Stimulated activated CD8-positive, alpha-beta memory T cell treated with anti-CD3 and anti-CD28 coated beads, Interleukin-7, amount 100 ng/mL, for 24 hours (primary cell): ENCODE data around the gene PPP1R37.

Source experiments
- DNase-seq: peaks from one replicate; pipeline ENCODE4 v3.0.0-alpha.2; 2020; ENCODE audit warnings: low read depth

The PPP1R37 gene, protein sequence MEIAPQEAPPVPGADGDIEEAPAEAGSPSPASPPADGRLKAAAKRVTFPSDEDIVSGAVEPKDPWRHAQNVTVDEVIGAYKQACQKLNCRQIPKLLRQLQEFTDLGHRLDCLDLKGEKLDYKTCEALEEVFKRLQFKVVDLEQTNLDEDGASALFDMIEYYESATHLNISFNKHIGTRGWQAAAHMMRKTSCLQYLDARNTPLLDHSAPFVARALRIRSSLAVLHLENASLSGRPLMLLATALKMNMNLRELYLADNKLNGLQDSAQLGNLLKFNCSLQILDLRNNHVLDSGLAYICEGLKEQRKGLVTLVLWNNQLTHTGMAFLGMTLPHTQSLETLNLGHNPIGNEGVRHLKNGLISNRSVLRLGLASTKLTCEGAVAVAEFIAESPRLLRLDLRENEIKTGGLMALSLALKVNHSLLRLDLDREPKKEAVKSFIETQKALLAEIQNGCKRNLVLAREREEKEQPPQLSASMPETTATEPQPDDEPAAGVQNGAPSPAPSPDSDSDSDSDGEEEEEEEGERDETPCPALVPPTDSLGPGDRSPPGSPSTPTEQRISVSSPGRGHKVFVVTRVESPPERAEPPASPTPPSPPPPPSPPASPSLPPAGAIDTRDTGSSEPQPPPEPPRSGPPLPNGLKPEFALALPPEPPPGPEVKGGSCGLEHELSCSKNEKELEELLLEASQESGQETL

GRCh38 chr19:45092747-45093678 lies at the start of gene PPP1R37:
Gene PPP1R37, plus strand, starts transcription at chr19:45093179. Its CDS starts 147 bp downstream, at chr19:45093326.
- DNase-seq = peak; percentile 79

DNA sequence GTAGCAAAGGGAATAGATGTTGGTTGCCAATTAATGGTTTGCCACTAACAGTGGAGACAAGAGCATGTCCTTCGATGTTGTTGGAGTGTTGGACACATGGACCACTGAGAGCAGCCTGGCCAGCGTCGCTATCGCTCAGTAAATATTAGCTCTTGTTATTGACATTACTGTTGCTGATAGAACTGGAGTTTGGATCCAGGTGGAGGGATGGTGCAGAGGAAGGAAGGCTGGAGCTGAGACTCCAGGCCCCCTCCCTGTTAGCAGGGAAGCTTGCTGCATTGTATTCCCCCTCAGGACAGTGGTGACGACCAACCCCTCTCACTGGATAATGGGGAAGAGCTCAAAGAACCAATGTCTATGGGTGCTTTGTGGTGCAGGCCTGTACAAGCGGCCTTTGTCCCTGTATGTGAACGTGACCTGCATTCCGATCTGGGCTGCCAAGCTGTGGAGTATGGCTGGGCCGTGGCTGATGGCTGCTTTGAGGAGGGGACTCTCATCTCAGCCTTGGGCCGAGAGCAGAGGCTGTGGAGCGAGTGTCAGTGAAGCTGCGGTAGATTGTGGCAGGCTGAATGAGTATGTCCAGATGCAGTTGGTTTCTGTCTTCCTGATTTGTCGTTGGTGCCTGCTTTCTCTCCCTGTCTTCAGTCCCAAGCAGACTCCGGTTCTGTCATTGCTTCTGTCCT lies 47.2 kb upstream of the PPP1R37 start:
- DNase-seq = no peak

DNA sequence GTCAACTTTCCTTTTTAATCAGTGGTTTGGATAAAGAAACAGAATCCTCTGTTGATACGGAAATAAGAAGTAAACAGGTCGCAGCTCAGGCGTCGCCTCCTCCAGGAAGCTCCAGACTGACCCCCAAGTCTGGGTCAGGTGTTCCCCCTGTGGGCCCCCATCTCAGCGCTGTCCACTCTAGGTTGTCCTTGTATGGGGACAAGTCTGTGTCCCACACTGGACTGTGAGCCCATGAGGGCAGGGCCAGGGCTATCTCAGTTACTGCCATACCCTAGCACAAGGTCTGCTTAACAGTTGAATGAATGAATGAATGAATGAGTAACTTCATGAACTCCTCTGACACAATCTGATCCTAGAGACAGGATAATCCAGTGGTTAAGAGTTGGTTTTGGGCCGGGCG lies 46.6 kb upstream of the PPP1R37 start:
- DNase-seq = no peak

GRCh38 chr19:45047188-45047797 lies 45.7 kb upstream of the PPP1R37 start:
- DNase-seq = no peak

- no peak for DNase-seq
These were observed 43.8 kb upstream of the PPP1R37 start for GRCh38 chr19:45049073-45049736.

- no peak for DNase-seq
These were observed 42.9 kb upstream of the PPP1R37 start for GRCh38 chr19:45050036-45050435.

DNA sequence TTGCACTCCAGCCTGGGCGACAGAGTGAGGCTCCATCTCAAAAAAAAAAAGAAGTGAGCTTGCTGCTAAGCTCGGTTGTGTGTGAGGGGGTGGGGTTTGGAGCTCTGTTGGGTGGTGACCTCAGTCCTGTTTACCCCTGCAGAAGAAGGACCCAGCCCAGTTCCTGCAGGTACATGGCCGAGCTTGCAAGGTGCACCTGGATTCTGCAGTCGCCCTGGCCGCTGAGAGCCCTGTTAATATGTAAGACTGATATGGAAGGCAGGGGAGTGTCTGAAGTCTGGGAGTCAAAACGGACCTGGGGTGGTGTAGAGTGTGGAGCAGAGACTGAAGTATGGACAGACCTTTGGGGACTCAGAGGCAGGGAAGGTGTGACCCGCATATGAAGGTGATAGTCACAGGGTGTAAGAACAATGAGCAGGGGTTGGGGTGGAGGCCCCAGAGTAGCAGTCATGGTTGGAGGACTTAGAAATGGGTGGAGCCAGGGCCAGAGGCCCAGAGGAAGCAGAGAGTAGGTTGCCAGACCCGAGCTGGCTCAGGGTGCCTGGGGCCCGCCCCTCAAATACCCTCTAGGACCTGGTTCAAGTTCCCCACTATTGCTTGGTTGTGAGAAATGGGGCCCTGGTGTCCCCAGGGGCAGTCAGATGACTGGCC lies 40.9 kb upstream of the PPP1R37 start:
- DNase-seq = no peak

DNA sequence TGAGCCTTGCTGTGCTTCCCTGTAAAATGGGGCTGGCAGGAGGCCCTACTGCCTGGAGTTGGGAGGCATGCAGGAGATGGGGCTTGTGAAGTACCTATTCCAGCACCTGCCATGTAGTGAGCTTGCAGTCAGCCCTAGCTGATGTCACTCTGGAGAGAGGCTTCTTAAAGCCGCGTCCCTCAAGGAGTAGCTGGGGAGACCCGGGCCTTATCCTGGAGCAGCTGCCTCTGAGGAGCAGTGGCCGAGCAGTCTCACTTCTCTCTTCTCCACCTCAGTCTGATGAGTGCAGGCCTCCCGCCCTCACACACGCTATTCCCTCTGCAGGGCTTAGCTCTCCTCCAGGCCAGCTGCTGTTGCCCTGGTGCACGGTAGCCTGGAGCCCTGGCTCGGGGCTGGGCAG lies 36.1 kb upstream of the PPP1R37 start:
- no peak for DNase-seq

- DNase-seq = no peak
These were observed 35.5 kb upstream of the PPP1R37 start for GRCh38 chr19:45057444-45057843.

- no peak for DNase-seq
These were observed 34.3 kb upstream of the PPP1R37 start for GRCh38 chr19:45058622-45059159.

DNA sequence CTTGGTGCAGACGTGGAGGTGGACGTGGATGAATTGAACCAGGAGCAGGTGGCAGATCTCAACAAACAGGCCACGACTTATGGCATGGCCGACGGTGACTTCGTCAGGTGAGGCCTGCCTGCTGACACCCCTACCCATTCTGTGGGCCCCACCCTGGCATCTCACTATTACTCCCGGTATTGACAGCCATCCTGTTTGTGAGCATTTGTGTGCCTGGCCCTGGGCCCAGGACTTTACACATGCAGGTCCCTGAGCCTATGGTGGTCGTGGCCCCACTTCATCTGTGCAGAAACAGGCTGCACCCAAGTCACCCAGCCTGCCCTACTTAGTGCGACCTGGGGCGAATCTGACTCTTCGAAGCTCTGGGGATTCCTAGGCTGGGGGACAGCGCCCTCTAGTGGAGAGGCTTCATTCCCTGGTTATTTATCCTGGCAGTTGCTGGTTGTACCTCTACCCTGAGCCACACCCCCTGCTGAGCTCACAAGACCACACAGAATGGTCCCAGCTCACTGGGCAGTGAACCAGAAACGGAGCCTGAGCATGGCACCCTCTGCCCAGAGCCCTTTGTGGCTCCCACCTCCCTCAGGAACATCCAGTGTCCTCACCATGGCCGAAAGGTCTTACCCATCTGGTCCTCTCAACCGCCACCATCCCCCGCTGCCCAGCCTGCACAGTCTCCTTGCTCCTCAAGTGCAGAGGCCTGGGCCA lies 33.6 kb upstream of the PPP1R37 start:
- peak; percentile 73 for DNase-seq

GRCh38 chr19:45061965-45062364 lies 31.0 kb upstream of the PPP1R37 start:
- DNase-seq = no peak

GRCh38 chr19:45063851-45064801 lies 28.9 kb upstream of the PPP1R37 start:
- DNase-seq = no peak

GRCh38 chr19:45066921-45067661 lies 25.9 kb upstream of the PPP1R37 start:
- no peak for DNase-seq

DNA sequence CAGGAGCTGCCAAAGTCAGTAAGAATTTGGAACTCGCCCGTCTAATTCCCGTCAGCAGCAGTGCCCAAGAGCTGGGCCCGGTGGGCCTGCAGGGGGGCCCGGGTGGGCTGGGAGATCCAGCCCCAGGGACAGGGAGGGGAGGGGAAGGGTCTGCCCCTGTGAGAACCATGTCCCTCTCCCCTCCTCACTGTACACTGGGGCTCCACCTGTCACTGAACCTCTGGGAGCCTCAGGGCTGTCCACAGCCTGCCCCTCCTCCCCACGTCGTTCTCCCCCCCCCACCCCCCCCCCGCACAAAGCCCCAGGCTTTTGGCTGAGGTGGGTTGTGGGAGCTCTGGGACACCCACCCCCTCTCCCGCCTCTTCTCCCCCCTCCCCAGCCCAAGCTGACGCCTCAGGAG lies 24.9 kb upstream of the PPP1R37 start:
- no peak for DNase-seq

- no peak for DNase-seq
These were observed 23.9 kb upstream of the PPP1R37 start for GRCh38 chr19:45069056-45069455.

DNA sequence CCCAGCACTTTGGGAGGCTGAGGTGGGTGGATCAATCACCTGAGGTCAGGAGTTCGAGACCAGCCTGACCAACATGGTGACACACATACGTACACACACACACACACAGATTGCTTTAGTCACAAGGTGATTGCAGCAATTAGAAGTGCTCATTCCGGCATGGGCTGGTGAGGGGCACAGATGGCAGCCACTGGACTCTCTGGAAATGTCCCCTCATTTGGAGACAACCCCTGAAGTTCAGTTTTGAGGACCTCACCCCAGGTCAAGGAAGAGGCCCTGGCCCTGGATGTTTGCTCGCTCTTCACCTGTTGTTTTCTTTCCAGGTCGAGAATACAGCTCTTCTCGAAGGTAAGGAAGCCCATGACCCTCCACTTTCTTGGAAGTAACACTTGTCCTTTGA lies 22.8 kb upstream of the PPP1R37 start:
- DNase-seq = no peak
